RPMI7951 (cell line): ENCODE results near the gene COQ10A. TPM values are rescaled to one million over a fixed set of nuclear protein-coding genes. Genes with fewer than 3 reads are reported as not detected.

ENCODE experiments used
- DNase-seq: peaks from one replicate; pipeline ENCODE4 v3.0.0-alpha.2; 2012; ENCODE audit warnings: low read depth
- total RNA-seq: library from RNA; depleted of rRNA; stranded (reverse); fragments of >200 nt; shearing (Covaris generic); gene quantifications from 2 replicates; pipeline ENCODE4 v1.2.3, GENCODE V29; 2014; rRNA removed

The COQ10A gene
- total RNA-seq = 7.6 and 10.1 TPM in 2 replicates

DNA sequence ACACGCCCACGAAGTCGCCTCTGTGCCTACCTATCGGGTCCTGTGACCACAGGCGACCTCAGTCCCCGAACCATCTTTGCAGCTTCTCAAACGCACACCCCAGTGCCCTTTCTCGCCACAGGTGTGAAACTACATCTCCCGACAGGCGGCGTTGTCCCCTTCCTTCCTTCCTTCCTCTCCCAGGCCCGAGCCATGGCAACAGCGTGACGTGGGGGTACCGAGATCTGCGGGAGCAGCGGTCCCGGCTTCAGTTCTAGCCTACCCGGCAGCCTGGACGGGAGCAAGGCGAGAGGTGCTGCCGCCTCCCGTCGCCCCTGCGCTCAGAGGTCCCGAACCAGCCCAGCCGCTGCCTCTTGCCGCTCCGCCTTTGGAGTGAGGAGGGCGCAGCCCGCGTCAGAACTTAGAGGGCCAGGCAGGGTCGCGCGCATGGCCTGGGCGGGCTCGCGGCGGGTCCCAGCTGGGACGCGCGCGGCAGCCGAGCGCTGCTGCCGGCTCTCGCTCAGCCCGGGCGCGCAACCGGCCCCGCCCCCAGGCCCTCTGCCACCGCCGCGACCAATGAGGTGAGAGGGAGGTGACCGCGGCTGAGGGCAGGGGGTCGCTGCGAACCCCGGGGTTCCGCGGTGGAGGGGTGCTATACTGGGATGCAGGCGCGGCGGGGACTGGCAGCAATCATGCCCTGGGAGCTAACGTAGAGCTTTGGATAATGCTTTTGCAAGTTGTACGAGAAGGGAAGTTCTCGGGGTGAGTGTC, at the start of gene COQ10A:
TSS of gene COQ10A (plus strand) at position 250 of the 750 bp plus-strand sequence. CDS start at position 427, 177 bp downstream.
- DNase-seq = peak; percentile 77

DNA sequence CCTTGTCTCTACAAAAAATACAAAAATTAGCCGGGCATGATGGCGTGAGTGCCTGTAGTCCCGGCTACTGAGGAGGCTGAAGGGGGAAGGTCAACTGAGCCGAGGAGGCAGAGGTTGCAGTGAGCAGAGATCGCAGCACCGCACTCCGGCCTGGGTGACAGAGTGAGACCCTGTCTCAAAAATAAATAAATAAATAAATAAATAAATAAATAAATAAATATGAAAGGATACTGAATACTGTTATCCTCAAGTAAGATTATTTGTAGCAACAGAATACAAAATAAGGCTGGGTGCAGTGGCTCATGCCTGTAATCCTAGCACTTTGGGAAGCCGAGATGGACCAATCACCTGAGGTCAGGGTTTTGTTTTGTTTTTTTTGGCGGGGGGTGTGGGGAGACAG, 46.9 kb upstream of the COQ10A start:
- no peak for DNase-seq

DNA sequence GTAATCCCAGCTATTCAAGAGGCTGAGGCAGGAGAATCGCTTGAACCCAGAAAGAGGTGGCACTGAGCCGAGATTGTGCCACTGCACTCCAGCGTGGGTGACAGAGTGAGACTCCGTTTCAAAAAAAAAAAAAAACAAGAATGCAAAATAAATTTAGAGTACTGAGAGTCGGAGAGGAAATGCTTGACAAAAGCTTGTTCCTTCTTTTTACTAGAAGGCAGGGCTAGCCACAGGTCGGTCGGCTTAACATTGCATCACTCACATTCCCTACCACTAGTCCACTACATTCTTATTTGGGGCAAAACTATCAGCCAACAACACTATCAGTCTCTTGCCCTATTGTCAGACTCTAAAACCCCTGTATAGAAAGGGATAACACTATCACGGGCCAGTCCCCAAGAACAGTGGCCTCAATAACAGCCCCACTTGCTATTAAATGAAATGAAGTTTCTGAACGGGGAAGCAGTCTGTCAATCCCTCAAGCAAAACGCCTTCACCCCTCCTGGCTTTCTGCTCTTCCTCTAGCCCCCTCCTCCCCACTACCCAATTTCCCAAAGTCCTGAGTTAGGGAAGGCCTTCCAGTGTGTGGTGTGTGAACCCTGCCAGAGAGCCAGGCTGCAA, 46.0 kb upstream of the COQ10A start:
- DNase-seq = peak; percentile 32

DNA sequence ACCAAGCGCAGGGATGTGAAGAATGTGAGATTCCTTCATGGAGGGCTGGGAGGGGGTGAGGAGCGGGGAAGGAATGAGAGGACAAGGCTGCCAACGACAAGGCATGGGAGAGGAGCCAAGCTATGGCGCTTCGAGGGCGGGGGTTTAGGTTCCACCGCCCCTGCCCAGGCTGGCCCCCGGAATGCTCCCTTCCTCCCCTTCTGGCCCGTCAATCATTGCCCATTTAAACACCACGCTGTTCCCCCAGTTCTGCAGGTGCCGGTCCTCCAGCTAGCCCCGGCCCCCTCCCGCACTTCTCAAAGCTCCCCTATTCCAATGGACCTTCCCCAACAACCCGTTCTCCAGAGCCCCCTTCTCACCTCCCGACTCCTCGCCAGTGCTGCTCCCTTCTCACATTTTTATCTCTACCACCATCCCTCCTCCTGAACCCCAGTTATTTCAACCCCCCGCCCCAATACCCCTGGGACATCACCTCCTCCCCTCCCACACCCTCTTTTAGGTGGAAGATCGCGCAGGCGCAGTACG, 45.4 kb upstream of the COQ10A start:
- DNase-seq = peak; percentile 58

DNA sequence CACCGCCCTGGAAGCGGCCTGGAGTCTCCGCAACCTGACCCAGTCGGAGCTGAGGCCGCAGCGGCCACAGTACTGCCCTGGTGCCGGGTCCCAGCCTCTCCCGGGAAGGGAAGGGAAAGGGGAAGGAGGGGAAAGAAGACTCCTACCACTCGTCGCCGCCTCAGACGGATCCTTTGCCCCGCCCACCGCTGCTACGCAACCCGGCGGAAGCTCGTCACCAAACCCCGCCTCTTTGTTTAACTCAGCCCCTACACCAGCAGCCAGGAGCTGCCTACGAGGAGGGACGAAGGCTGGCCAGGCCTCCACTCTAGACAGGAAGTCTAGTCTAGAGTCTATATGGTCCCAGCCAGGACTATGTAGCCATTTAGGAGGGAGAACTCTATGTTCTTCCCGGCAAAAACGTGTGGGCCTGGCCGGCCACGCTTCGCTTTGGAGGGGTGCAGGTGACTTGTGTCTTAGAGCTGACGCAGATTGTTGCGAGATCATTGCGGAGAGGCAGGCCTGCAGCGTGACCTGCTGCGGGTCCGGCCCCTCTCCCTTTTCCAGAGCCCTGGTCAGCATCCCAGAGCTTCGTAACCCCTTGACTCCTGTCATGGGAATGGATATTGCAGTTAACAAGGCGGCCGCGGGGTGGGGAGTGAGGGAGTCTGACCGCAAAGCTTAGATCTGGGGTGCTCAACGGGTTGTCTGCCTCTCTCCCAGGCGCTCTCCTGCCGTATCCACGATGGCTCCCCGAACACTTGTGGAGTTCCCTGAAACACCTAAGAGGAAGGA, 44.8 kb upstream of the COQ10A start, which contains the start of gene RNF41:
TSS of gene RNF41 (minus strand) at position 166 of the 774 bp plus-strand sequence. CDS start 7,875 bp downstream, outside the sequence.
- peak; percentile 95 for DNase-seq

DNA sequence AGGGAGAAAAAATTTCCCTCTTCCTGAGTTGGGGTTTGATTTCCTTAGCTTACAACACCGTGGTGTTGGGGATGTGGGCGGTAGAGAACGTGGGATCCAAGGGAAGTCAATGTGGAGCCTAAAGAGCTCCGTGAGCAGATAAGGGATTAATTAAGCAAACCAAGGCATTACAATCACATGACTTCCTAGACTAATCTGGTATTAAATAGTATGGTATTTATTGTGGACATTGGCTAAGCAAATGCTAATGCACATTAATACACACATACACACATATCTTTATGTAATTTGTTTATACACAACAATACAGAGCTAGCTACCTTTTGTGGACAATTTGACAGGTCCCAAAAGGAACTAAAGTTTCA, 44.2 kb upstream of the COQ10A start:
- DNase-seq = no peak

DNA sequence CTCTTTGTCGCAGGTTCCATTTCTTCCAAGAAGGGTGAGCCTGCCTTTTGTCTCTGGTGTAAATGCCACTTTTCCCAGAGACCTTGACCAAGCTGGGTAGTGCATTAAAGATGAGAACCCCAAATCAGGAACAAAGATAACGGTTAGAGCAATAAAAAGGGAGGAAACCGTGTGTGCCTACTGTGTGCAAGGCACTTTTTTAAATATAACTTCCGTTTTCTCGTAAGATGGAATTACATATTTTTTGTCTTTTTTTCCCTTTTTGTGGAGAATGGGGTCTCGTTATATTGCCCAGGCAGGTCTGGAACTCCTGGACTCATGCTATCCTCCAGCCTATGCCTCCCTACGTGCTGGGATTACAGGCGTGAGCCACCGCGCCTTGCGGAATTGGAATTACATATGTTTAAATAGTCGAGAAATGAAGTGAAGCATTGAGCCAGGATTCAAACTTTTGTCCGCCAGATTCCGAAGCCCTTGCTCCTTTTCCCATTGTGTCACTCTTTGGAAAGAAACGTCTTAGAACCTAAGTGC, 43.1 kb upstream of the COQ10A start:
- DNase-seq = no peak

DNA sequence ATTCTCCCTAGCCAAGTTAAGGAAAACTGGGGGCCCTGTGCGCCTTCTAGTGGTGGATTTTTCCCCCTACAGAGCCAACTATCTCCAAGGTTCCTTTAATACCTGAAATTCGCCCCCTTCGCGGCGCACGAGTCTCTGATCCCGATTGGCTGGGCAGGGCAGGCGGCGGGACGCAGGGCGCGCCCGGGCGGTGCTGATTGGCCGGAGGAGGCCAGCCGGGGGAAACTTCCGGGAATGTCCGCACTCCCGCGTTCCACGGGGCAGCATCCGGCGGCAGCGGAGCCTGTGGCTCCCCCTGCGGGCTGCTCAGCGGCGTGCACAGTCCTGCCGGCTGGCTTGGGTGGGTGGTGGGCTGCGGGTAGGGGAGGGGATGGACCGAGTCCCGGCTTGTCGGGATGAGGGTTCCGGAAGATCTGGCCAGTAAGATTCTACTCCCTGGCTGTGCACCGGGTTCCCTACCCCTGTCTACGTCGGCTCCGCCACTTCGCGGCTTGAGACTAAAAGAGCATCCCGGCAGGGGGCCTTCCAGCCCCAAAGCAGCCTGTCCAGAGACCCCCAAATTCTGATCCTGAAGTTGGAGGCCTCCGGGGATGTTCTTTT, 42.5 kb upstream of the COQ10A start, which contains the start of gene NABP2:
TSS of gene NABP2 (plus strand) at position 241 of the 600 bp plus-strand sequence. CDS start 515 bp downstream, outside the sequence.
- peak; percentile 96 for DNase-seq

DNA sequence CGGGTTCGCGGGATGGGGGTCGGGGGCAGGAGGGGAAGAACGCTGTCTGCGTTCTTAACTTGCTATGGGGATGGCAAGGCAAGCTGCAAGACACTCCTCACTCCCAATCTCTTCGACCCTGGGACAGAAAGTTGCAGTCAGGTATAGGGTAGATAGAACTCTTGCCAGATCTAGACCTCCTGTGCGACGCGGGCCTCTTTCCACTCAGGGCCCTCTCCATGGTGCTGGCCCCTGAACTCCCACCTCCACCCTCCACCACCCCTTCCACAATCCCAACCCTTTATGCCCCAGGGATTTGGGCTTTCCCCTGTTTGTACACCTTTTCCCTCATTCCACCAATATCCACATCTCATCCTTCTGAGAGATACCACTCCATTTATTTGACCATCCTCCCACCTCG, 41.8 kb upstream of the COQ10A start:
- no peak for DNase-seq

DNA sequence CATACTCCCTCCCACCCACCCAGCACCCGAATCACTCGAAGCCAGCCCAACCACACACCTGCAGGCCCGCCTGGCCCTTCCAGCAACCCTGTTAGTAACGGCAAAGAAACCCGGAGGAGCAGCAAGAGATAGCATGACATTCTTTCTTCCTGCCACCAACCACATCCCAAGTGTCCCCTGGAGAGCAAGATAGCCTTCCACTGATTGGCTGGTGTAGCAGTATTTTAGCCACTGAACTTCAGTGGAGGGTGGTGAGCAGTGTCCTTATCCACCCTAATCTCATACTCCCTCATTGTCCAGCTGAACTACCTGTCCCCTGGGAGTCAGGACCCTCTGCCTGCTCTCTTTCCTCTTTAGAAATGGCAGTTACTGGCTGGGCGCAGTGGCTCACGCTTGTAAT, 37.7 kb upstream of the COQ10A start:
- DNase-seq = no peak

DNA sequence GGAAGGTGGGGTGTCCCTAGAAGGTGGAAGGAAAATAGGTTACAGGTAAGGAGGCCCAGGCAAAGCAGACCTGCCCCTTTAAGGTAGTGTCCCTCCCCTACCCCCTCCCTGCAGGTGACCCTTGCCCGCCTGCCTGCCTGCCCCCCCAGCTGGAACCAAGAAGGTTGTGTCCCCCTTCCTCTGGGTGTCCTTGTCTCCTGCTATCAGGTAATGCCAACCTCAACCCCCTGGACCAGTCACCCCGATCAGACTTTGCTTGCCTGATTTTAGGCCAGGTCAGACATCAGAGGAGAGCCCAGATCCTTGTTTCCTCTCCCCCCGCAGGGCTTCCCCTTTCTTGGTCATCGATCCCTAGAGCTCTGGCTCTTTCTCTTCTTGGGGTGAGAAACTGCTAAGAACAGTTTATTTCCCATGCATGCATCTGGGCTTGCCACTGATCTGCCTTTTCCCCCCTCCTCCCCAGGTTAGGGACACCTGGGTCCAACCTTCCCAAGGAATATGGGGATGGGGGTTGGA, 36.8 kb upstream of the COQ10A start, which contains the start of gene SLC39A5:
TSS of gene SLC39A5 (plus strand) at position 136 of the 516 bp plus-strand sequence. CDS start 1,224 bp downstream, outside the sequence.
- no peak for DNase-seq

DNA sequence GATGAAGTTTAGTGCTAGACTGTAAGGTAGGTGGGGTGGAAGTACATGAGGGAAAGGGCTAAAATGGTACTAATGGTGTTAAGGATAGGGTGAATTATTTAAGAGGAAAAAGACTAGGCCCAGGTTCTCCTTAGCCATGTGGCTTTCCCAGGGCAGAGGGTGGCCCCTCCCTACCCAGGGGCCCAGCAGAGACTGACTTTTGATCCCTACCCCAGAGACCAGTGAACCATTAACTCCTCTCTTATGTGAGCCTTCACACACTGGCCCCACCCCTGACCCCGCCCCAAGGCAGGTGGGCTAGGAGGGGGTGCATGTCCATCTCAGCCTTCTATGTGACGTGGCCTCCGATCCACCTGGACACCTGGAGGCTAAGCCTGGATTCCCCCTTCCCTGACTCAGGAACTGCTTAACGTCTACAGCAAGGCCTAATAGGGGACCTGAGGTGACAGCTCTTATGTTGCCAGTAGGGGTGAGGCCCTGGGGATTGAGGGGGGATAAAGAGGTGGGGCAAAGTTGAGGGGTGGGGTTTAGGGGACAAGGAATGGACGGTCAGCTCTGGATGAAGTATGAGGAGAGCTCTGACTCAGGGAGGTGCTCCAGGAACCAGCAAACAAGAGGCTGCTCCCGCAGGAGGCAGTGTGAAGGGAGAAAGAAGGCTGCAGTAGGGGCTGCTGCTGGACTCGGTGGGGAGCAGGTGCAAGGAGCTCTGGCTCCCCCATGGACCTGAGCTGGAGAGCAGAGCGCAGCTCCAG, 36.1 kb upstream of the COQ10A start:
- DNase-seq = no peak

DNA sequence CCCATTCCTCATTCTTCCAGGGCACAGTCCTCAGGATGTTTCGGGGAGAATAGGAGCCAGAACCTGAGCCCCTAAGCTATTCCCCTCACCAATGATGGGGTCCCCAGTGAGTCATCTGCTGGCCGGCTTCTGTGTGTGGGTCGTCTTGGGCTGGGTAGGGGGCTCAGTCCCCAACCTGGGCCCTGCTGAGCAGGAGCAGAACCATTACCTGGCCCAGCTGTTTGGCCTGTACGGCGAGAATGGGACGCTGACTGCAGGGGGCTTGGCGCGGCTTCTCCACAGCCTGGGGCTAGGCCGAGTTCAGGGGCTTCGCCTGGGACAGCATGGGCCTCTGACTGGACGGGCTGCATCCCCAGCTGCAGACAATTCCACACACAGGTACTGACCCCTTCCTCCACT, 35.6 kb upstream of the COQ10A start:
- DNase-seq = no peak

DNA sequence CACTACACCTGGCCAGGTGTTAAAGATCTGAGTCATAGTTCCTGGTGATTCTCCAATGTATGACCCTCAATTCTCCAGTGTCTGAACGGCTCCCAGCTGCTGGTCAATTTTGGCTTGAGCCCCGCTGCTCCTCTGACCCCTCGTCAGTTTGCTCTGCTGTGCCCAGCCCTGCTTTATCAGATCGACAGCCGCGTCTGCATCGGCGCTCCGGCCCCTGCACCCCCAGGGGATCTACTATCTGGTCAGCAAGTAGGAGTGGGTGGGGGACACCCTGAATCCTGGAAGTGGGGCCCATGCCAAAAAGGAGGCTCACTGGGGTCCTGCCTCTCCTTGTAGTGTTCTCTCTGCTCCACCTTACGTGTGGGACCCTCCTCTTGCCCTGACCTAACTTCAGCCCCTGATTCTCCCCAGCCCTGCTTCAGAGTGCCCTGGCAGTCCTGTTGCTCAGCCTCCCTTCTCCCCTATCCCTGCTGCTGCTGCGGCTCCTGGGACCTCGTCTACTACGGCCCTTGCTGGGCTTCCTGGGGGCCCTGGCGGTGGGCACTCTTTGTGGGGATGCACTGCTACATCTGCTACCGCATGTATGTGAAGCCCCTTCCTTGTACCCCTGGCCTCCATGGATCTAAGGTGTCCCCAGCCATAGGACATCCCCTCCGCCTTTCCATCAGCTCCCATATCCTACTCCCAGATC, 31.9 kb upstream of the COQ10A start:
- DNase-seq = no peak

DNA sequence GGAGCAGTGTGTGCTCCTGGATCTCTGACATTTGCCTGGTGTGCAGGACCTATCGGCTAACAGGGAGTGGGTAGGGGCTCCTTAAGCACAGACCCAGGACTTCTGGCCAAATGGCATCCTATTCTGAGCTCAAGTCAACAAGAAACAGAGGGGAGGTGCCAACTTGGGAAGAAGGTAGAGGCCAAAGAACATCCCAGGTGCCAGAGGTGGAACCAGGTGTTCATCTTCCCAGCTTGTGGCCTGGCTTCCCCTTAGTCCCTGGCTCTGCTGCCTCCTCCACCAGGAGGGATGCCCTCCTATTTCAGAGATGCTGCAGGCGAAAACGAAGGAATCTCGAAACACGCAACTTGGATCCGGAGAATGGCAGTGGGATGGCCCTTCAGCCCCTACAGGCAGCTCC, 30.7 kb upstream of the COQ10A start:
- no peak for DNase-seq

DNA sequence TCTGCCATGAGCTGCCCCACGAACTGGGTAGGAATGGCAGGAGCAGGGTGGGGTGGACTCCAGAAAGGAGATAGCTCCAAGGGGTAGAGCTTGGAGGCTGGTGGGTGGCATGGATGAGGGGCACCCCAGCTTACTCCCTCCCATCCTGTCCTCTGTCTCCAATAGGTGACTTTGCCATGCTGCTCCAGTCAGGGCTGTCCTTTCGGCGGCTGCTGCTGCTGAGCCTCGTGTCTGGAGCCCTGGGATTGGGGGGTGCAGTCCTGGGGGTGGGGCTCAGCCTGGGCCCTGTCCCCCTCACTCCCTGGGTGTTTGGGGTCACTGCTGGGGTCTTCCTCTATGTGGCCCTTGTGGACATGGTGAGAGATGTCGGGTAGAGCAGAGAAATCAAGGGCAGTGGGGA, 29.8 kb upstream of the COQ10A start:
- no peak for DNase-seq

DNA sequence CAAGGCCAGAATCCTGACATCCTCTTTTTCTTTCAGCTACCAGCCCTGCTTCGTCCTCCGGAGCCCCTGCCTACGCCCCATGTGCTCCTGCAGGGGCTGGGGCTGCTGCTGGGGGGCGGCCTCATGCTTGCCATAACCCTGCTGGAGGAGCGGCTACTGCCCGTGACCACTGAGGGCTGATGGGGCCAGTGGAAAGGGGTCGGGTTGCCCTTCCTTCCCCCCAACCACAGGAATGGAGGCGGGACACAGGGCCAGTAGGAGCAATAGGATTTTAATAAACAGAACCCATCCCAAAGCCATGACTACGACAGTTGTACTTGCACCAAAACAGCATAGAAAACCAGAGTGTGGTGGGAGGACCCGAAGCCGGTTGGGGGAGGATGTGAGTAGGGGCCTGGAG, 29.2 kb upstream of the COQ10A start:
- DNase-seq = no peak

DNA sequence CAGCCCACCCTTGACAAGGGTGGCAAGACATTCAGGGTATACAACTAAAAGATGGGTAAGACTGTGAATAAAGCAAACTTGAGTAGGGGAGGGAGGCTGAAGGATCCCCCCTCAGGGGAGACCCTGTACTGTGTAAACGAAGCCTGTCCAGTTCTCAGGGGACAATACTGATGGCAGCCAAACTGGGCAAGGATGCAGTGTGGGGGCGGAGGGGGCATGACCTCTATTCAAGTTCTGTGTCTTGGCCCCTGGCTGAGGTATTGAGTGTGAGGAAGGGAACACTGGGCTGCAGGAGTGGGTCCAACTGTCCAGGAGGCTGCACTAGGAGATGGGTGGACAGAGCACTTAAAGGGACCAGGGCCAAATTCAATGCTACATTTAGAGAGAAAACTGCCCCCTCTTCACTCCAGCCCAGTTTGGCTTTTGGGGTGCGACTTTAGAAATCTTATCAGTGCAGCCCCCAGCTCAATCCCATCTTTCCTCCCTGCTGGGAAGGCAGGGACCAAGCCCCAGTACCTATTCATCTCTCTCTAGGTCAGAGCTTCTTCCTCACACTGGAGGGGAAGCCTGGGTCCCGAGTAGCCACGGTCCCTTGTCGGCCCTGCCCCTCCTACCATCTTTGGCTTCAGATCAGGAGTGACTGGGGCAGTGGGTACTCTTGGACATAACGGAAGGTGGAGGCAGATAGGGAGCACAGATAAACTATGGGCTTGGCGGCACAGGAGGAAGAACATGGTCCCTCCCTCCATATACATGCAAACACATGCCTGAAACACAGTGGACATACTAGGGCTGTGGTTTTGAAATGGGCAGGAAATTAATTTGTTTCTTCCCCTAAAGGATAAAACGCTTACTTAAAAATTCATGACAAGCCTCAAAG, 25.1 kb upstream of the COQ10A start:
- DNase-seq = no peak

DNA sequence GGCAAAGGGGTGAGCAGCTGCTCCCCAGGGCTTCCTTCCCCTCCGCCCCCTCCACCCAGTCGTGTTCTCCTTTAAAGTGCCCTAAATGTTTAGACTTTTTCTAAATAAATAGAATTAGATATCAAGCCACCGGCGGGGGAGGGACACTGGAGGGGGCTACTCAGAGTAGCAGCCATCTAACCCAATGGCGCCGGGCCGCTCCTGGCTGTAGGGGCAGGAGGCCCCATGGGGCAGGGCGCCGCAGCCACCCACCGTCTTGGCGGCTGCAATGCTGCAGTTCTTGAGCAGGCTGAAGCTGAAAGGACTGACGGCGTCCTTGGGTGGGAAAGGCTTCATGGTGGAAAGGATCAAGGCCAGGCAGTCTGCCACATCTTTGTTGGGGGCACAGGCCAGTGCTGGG, 23.8 kb upstream of the COQ10A start:
- no peak for DNase-seq
